ENCODE results near the gene COL6A5. TPM values are rescaled to one million over a fixed set of nuclear protein-coding genes. Genes with fewer than 3 reads are reported as not detected.

The COL6A5 gene
- total and polyA plus RNA-seq, 9 of the 15 experiments (the other 6 are each of a cell fraction or from before 2014, with no cell fraction given), result 1.5 to 9.7 (median 5.6) TPM

GRCh38 chr3:130342821-130343661, 2.4 kb upstream of the COL6A5 start (continued):
- no peak for TF ChIP-seq DEAF1 (CRISPR knock-in tag; IDR thresholded peaks at IDR 0.05)
- TF ChIP-seq ZNF280A (IDR thresholded peaks at IDR 0.05; ENCODE audit: low read depth, partially characterized antibody), result no peak
- no peak for TF ChIP-seq SMAD2 (IDR thresholded peaks at IDR 0.05; ENCODE audit: low read depth, low read length)
- TF ChIP-seq SOX6 (IDR thresholded peaks at IDR 0.05), result 0 out of 2 replicates have a peak, but pooled peaks have one; percentile 57
- no peak for TF ChIP-seq COPS2 (conservative IDR thresholded peaks at IDR 0.05)
- TF ChIP-seq MBD1 (CRISPR knock-in tag; IDR thresholded peaks at IDR 0.05), result no peak
- TF ChIP-seq ZNF133 (CRISPR knock-in tag; IDR thresholded peaks at IDR 0.05), result no peak
- no peak for TF ChIP-seq NELFE (IDR thresholded peaks at IDR 0.05; ENCODE audit: insufficient read depth, insufficient read length)
- no peak for TF ChIP-seq THAP12 (CRISPR knock-in tag; IDR thresholded peaks at IDR 0.05)
- no peak for TF ChIP-seq SMAD3 (CRISPR knock-in tag; conservative IDR thresholded peaks at IDR 0.05)
- no peak for TF ChIP-seq ELF4 (CRISPR knock-in tag; IDR thresholded peaks at IDR 0.05)
- TF ChIP-seq DNMT1 (IDR thresholded peaks at IDR 0.05), result no peak
- peak; percentile 75 for TF ChIP-seq STAT5A (IDR thresholded peaks at IDR 0.05; ENCODE audit: borderline replicate concordance, low read length)
- no peak for TF ChIP-seq HLTF (IDR thresholded peaks at IDR 0.05)
- no peak for TF ChIP-seq SMAD4 (CRISPR knock-in tag; conservative IDR thresholded peaks at IDR 0.05)
- TF ChIP-seq CGGBP1 (CRISPR knock-in tag; IDR thresholded peaks at IDR 0.05), result no peak
- TF ChIP-seq TEAD4 (IDR thresholded peaks at IDR 0.05; ENCODE audit: low read length), result peak; percentile 90
- TF ChIP-seq TEAD4 (CRISPR knock-in tag; IDR thresholded peaks at IDR 0.05; ENCODE audit: borderline replicate concordance), result no peak
- no peak for TF ChIP-seq ESRRB (CRISPR knock-in tag; IDR thresholded peaks at IDR 0.05; ENCODE audit: borderline replicate concordance)
- TF ChIP-seq CBFA2T3 (IDR thresholded peaks at IDR 0.05), result peak; percentile 91

Measured in K562 (cell line).